ENCODE measurements around the gene SCGB3A2.

- TF ChIP-seq, protein P1, sequence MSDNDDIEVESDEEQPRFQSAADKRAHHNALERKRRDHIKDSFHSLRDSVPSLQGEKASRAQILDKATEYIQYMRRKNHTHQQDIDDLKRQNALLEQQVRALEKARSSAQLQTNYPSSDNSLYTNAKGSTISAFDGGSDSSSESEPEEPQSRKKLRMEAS (IDR thresholded peaks at IDR 0.05): no peak
- TF ChIP-seq POLR2AphosphoS5 (IDR thresholded peaks at IDR 0.05; ENCODE audit: low read depth, low read length) (no peak), ATF3 (IDR thresholded peaks at IDR 0.05; ENCODE audit: insufficient read depth, low read depth, low read length) (no peak), RAD21 (IDR thresholded peaks at IDR 0.05 in 1 of 2, conservative IDR thresholded peaks at IDR 0.05 in 1 of 2; ENCODE audit: low read depth in 2 of 2, low read length in 2 of 2) (no peak), YY1 (IDR thresholded peaks at IDR 0.05; ENCODE audit: low read depth, low read length) (no peak), SP1 (IDR thresholded peaks at IDR 0.05; ENCODE audit: low read depth, low read length) (no peak), TAF1 (IDR thresholded peaks at IDR 0.05; ENCODE audit: low read depth, low read length) (no peak), E2F6 (IDR thresholded peaks at IDR 0.05) (no peak), JUN (IDR thresholded peaks at IDR 0.05; ENCODE audit: low read depth, low read length) (no peak), RXRA (IDR thresholded peaks at IDR 0.05; ENCODE audit: insufficient read depth, low read depth, low read length) (no peak), USF2 (IDR thresholded peaks at IDR 0.05; ENCODE audit: low read length) (no peak), SP4 (IDR thresholded peaks at IDR 0.05; ENCODE audit: low read length) (no peak)
- TF ChIP-seq, protein P2, sequence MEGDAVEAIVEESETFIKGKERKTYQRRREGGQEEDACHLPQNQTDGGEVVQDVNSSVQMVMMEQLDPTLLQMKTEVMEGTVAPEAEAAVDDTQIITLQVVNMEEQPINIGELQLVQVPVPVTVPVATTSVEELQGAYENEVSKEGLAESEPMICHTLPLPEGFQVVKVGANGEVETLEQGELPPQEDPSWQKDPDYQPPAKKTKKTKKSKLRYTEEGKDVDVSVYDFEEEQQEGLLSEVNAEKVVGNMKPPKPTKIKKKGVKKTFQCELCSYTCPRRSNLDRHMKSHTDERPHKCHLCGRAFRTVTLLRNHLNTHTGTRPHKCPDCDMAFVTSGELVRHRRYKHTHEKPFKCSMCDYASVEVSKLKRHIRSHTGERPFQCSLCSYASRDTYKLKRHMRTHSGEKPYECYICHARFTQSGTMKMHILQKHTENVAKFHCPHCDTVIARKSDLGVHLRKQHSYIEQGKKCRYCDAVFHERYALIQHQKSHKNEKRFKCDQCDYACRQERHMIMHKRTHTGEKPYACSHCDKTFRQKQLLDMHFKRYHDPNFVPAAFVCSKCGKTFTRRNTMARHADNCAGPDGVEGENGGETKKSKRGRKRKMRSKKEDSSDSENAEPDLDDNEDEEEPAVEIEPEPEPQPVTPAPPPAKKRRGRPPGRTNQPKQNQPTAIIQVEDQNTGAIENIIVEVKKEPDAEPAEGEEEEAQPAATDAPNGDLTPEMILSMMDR (IDR thresholded peaks at IDR 0.05; ENCODE audit: control extremely low read depth in 1 of 3, insufficient read depth in 1 of 3, low read depth in 1 of 3, low read length in 3 of 3): no peak
Observed at GRCh38 chr5:147832541-147832940, 46.0 kb upstream of the SCGB3A2 start.
